HG03565 (cell line): ENCODE measurements around the gene PGM2.

ENCODE experiments used
- ATAC-seq: cut with Tn5 transposase; IDR thresholded peaks from one replicate; pipeline ENCODE4 v1.9.1; 2021; ENCODE audit warnings: mild to moderate bottlenecking, moderate library complexity; ENCODE audit not compliant: unreplicated experiment

The PGM2 gene

DNA sequence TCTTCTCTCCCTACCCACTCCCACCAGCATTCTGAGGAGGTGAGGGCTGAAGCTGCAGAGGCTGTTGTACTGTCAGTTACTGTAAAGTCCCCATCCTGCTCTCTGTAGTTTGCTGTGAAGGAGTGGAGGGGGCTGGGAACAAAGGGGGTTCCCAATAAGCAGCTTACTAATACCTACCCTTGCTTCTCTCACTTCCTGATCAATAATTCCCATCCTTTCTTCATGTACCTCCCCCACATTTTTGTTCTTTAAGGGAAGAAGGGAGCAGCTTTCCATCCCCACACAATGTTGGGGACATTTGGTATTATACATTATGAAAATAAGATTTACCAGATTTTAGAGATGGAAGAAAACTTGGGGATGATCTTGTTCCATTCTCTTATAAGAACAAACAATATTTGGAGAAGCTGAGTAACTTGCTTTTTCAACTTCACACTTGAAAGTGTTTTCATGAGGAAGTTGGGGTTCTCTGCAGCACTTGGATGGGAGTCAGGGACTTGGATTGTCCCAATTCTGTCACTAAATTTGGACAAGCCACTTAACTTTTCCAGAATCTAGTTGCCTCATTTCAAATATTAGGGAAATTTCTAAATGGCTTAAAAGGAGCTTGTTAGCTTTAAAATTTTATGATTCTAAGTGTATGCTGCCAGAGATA is 69.8 kb downstream of the PGM2 start:
- ATAC-seq, result no peak

DNA sequence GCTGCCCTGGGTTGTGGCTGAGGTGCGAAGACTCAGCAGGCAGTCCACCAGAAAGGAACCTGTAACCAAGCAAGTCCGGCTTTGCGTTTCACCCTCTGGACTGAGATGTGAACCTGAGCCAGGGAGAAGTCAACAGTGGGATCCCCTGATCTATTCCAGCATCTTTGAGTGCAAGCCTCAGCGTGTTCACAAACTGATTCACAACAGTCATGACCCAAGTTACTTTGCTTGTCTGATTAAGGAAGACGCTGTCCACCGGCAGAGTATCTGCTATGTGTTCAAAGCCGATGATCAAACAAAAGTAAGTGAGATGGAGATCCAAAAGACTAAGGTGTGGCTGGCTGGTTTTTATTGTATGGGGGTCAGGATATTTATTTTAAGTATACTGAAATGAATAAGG is 75.7 kb downstream of the PGM2 start:
- no peak for ATAC-seq

DNA sequence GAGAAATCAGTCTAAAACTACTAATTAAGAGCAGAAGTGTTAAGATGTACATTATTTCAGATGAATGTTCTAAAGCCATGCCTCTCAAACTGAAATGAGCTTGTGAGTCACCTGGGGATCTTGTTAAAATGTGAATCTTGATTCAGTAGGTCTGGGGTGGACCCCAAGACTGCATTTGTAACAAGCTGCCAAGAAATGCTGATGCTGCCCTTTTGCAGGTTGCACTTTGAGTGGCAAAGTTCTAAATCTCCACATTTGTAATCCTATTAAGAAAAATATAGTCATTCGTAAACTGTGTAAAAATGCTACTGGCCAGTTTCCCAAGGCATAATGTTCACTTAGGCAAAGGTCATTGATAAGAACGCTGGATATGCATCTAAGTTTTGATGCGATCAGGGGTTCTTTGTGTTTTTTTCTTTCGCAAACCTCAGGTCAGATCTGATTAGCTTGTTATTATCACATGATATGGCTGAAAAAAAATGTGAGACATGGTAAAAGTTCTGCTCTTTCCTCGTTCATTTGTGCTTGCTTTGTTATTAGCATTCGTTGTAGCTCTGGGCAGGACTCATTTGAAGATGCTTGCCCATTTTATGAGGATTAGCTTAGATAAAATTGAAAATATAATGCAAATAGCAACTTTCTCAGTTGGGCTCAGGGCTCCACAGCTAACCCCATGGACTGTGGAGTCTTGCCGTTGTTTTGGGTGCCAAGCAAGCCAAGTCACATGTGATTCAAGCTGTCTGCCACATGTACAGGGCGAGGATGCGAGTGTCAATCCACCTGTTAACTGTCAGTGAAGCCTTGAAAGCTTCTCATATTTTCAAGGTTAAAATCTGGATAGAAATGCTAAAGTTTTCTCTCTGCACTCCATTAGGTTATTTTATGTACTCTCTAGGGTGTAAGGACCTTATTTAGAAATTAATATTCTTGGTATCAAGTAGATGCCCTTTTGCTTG is 76.5 kb downstream of the PGM2 start:
- no peak for ATAC-seq

DNA sequence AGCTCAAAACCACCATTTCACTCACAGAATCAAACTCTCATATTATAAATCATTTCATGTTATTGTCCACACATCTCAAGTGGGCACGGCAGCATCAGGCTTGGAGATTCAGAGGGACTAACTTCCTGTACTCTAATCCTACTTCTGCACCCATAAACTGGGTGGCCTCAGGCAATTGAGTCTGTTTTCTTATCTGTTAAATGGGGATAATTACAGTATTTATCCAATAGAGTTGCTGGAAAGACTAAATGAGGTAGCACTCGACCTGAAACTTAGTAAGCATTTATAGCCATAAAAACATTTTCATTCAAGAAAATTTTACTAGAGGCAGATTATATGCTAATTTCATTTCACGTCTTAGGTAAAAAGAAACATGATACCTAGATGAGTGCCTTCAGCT is 77.4 kb downstream of the PGM2 start:
- no peak for ATAC-seq

DNA sequence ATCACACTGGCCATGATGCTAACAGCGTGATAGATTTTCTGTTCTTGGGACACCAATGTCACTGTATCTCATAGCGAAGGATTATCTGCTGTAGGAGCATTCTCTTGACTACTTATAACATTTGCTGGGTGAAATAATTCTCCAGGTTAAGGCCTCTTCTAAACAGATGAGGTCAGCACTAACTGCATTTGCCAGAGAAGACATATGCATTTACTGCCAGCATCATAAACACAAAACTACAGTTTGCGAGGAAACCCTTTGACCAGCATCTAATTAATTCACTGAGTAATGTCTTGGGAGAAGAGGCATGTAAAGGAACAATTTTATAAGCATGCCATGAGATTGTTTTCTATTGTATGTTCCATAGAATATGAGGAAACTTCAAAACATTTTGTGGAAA is 78.3 kb downstream of the PGM2 start:
- no peak for ATAC-seq

DNA sequence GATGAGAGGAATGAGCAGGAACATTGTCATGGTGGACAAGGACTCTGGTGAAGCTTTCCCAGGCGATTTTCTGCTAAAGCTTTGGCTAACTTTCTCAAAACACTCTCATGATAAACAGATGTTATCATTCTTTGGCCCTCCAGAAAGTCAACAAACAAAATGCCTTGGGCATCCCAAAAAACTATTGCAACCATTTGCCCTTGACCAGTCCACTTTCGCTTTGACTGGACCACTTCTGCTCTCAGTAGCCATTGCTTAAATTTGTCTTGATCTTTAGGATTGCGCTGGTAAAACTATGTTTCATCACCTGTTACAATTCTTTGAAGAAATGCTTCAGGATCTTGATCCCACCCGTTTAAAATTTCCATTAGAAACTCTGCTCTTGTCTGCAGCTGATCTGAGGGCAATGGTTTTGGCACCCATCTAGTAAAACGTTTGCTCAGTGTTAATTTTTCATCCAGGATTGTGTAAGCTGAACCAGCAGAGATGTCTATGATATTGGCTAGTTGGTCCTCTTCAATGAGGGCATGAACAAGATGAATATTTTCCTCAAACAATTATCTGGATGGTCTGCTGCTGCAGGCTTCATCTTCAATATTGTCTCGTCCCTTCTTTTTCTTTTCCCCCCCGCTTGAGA is 79.2 kb downstream of the PGM2 start:
- ATAC-seq, result no peak

DNA sequence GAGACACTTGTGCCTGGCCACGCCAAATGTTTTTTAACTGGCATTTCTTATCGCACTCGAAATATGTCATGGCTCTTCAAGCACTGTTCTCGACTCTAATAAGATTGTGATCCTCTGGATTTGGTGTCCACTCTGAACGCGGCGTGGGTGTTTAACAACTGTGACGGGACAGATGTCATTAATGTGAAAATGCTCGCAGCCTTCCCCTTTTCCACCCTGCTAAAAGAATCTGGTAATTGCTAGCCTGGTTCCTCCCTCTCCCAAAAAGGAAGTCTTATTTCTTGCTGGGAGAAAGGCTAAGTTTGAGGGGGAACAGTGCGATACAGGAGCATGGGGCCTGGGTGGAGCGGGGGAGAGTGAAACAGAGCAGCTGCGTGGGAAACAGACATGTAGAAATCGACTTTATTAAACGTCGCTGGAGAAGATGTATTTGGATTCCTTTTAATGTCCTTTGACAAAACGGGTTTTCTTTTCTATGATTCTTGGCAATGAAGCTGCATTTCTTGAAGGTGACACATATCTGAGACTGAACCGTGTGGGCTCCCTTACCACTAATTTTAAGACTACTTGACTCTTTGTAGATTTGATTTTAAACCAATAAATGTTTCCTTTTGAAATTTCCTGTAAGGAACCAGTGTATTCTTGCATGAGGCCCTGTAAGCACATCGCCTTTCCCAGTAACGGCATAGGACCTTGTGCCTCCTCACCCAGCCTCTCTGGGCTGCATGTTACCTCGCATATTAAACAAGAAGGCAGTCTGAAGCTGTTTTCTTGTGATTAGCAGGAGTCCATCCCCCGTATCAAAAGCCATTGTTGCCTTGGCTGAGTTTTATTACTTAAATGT is 82.2 kb downstream of the PGM2 start:
- no peak for ATAC-seq

DNA sequence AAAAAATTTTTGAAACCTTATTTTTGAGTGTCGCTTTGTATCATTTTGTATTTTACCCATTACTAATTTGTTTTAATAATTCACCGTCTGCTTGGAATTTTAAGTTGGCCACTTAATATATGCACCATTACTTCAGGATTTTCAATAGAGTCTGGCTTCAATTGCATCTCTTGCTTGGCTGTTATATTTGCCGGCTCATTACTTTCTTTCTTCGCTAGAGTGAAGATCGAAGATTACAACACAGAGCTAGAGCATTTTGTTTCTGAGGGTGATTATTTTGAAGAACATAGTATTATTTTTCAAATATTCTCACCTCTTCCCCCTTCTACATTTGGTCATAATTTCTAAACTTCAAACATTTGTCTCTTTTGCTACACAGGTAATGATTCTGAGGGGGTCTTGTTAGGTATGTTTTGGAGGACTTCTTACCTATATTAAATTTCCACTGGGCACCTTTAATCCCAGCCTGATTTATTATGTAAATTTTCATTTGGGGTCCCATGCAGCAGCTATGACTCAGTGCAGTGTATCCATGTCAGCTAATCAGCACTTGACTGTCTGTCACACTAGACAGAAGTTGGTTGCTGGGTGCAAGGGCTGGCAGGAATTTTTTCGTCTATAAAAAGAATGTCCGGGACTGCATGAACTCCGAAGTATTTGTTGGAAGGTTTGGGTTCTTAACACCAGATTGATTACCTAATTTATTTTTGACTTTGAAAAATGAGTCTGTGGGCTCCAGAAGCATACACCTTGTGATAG is 83.0 kb downstream of the PGM2 start:
- ATAC-seq, result no peak

DNA sequence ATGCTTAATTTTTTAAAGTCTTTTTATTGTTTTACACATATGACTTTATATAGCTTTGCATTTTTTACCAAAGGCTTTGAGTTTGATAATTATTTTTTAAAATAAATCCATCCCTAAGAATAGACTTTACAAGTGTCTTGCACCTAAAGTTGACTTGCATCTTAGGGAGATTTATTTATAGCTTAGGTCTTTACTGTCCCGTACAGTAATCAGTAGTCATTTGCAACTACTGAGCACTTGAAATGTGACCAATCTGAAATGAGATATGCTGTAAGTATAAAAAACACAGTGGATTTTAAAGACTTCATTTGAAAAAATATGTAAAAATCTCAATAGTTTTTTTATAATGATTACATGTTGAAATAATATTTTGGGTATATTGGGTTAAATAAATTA is 83.6 kb downstream of the PGM2 start:
- no peak for ATAC-seq
